NCI-H146 treated with DMSO at 0.1 percent for 48 hours (cell line): Measurements from ENCODE around the gene CASP8AP2.
A peak's percentile ranks its signal among the peaks of the same experiment; 100 is the strongest.
"Not testable (repeated sequence)": the region's sequence is repeated elsewhere in the genome, so short reads cannot be mapped to it uniquely, and the experiment has no call there.

Experiments
- DNase-seq: peaks from one replicate; lab custom pipeline; 2025; ENCODE audit not compliant: unreplicated experiment; lab: John Stamatoyannopoulos, UW

The CASP8AP2 gene

DNA sequence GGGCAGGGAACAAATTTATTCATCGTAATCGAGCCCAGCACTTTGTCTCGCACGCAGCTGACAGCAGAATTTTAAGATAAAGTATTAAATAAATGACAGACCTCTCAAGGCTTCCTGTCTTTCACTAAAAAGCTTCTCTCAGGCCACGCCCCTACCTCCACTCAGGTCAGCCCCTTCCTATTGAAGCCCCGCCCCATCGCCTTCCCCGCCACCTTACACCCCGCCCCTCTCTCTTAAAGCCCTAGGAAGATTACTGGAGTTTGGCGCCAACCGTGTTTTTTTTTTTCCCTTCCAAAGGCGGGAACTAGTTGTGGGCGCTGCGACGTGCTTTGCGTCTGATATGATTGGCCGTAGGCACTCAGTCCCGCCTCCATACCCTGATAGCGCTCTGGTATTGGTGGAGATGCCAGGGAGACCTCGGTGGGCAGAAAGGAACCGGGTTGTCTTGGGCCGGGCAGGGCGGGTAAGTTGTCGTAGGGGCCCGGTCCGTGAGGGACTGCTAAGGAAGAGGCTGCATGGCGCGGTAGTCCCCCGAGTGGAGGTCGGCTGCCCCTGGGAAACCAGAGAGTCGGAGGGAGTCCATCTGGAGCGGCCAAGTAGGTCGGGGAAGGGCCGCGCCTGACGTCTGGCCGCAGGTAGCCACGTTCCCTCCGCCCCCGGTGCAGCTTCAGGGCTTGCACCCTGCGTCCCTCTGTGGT is at the start of gene CASP8AP2:
Gene CASP8AP2 (plus strand): TSS at position 409 of the 698 bp plus-strand sequence.
- peak; percentile 99 for DNase-seq

- no peak for DNase-seq
These were observed 48.3 kb upstream of the CASP8AP2 start for GRCh38 chr6:89781070-89782034.

GRCh38 chr6:89782222-89782621 is 47.5 kb upstream of the CASP8AP2 start:
- no peak for DNase-seq

DNA sequence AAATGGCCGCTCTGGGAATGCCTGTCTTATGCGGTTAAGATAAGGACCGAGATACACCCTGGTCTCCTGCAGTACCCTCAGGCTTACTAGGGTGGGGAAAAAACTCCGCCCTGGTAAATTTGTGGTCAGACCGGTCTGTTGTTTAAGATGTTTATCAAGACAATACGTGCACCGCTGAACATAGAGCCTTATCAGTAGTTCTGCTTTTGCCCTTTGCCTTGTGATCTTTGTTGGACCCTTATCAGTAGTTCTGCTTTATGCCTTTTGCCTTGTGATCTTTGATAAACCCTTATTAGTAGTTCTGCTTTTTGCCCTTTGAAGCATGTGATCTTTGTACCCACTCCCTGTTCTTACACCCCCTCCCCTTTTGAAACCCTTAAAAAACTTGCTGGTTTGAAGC is 46.4 kb upstream of the CASP8AP2 start:
- not testable (repeated sequence) for DNase-seq

DNA sequence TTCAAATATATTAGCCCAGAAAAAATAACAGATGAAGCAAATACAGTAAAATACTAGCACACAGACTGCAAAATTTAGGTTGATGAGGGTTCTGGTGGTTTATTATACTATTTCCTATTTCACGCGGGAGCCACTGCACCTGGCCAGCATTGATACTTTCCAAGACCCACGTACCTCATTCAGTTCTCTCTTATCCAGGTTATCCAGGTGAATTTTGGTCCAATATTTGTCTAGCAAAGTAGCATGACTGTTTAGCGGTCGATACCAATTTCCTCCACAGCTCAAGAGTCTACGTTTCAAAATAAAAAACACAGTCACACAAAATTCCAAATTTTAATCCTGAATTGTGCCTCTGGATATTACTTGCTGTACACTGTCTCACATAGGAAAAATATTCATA is 44.8 kb upstream of the CASP8AP2 start:
- DNase-seq: no peak

DNA sequence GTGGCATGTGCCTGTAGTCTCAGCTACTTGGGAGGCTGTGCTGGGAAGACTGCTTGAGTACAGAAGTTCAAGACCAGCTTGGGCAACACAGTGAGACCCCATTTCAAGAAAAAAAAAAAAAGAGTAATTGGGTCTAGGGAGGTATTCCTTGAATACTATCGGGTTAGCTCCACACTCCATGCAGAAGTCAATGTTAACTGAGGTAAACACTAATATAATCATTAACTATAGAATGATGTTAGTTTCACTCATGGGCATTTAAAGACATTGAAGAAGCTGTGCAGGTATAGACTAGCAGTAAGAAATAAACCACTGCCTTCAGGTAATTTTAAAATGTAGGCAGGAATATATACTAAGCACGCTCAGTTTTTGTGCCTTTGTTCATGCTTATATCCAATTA is 42.7 kb upstream of the CASP8AP2 start:
- DNase-seq: no peak

- no peak for DNase-seq
These were observed 41.9 kb upstream of the CASP8AP2 start for GRCh38 chr6:89787660-89788328.

- DNase-seq: no peak
These were observed 39.7 kb upstream of the CASP8AP2 start for GRCh38 chr6:89789980-89790379.

- DNase-seq: no peak
These were observed 39.3 kb upstream of the CASP8AP2 start for GRCh38 chr6:89790403-89790802.

DNA sequence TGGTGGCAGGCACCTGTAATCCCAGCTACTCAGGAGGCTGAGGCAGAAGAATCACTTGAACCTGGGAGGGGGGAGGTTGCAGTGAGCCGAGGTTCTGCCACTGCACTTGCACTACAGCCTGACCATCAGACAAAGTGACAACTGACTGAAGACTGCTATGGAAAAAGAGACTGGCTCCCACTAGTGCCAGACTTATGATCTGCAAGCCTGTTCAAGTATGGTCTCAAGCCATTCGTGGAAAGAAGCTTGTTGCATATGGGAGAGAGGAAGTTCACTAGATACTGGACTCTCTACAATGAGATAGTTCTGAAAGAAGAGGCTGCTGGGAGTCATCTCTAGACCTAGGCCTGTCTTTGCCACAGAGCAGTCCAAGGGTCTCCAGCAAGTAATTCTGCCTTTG is 36.8 kb upstream of the CASP8AP2 start:
- no peak for DNase-seq

GRCh38 chr6:89793586-89793985 is 36.1 kb upstream of the CASP8AP2 start:
- no peak for DNase-seq

DNA sequence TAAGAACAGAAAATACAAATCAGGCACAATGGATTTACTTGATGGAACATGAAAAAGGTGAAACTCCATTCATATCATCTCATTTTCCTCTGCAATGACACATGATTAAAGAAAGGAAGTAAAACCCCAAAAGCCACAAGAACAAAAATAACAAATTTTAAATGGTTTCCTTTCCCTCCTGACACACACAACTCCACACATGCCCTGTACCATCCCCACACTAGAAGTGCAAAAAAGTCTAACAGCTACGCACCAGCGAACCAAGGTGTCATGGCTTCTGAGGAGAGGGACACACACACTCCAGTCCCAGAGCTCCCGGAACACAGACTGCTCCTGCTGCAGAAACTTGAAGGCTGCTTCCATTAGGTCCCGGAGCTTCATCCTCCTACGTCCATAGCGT is 35.4 kb upstream of the CASP8AP2 start:
- DNase-seq: no peak

DNA sequence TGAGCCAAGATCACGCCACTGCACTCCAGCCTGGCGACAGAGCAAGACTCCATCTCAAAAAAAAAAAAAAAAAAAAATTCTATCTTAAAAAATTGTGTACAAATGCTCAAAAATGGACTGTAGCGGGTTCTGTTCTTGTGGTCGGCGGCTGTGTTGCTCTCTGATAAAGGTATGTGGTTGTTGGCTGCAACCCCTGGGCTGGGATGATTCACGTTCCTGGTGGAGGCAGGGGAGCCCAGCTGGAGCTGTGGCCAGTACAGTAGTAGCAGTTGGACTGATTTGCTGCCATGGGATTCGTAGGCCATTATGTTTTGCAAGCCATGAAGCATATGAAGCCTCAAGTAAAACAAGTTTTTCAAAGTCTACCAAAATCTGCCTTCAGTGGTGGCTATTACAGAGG is 32.4 kb upstream of the CASP8AP2 start:
- no peak for DNase-seq

GRCh38 chr6:89799096-89799495 is 30.6 kb upstream of the CASP8AP2 start:
- no peak for DNase-seq

DNA sequence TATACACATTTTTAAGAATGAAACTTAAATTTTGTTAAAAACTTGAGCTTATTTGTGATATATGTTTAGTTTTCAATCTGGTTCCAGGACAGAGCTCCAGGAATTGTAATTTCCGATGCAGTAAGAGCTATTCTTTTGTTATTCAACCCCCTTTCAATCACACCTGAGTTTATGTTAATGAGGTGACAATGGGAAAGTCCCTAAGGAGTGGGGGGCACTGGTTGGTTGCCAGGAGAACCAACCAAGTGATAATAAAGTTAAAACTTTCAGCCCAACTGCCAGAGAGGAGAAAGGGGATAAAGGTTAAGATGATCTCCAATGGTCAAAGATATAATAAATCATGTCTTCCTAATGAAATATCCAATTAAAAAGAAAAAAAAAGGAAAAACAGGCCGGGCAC is 29.9 kb upstream of the CASP8AP2 start:
- no peak for DNase-seq

DNA sequence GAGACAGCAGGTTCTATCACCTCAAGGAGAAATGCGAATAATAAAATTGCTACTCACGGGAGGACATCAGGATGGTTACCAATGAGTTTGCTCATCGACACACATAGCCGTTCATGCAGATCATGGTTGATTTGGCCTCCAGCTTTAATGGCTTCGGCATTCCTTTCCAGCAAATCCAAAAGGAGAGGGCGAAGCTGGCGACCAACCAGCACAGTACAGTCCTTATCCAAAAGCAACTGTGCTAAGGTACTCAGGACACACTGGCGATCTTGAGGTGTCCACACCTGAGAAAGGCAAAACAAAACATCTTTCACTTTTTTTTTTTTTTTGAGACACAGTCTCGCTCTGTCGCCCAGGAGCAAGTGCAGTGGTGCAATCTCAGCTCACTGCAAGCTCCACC is 26.4 kb upstream of the CASP8AP2 start:
- DNase-seq: no peak

DNA sequence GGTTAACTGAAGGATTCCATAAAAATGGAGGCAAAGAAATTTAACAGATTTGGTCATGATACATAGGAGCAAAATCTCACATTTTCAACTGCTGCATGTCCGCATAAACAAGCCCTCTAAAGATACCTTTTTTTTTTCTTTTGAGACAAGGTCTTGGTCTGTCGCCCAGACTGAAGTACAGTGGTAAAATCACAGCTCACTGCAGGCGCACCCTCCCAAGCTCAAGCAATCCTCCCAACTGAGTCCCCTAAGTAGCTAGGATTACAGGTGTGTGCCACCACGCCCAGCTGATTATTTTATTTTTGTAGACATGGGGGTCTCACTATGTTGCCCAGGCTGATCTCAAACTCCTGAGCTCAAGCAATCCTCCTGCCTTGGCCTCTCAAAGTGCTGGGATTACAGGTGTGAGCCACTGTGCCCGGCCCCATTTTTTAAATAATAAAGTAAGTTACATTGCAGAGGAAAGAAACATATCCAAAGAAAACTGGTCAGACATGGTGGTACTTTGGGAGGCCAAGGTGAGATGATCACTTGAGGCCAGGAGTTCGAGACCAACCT is 23.8 kb upstream of the CASP8AP2 start:
- DNase-seq: no peak

DNA sequence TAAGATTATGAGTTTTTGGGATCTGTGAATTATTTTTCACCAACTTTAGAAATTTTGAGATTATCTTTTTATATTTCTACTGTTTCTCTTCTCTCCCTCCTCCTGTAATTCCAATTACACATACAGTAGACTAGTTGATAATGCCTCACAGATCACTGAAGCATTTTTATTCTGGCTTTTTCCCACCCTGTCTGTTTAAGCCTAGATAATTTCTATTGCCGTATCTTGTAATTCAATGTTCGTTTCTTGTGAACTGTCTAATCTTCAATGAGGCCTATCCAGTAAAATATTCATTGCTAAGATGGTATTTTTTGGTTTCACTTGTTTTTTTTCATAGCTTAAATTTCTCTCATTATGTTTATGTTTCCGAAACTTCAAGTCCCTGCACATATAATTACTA is 22.1 kb upstream of the CASP8AP2 start:
- no peak for DNase-seq

- not testable (repeated sequence) for DNase-seq
These were observed 16.3 kb upstream of the CASP8AP2 start for GRCh38 chr6:89813422-89813821.

GRCh38 chr6:89817481-89817880 is 12.2 kb upstream of the CASP8AP2 start:
- no peak for DNase-seq

DNA sequence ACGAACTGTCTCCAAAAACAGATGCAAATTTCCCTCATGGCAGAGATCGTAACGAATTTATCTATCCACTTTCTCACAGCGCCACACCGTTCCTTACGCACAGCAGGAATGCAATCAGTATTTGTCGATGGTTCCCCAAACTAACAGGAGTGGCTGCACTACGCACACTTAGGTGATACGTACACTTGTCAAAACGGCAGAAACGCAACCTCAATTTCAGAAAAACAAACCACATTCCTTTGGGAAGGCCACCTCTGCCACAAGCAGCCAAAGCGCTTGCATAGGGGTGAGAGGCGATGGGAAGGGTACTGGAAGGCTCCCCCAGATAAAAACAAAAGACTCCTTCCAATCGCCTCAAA is 10.7 kb upstream of the CASP8AP2 start:
- DNase-seq: peak; percentile 43
